Heart left ventricle (tissue), 16 donors: Measurements from ENCODE around the gene ELFN1. TPM values are rescaled to one million over a fixed set of nuclear protein-coding genes. Genes with fewer than 3 reads are reported as not detected.

ENCODE experiments used
- ATAC-seq, 4 donors: fragments of 200-7000 bp; cut with Tn5 transposase; one replicate each; pipeline ENCODE4 v1.9.1; 2020 to 2022; ENCODE audit warnings: moderate library complexity in 4 of 4, mild to moderate bottlenecking in 3 of 4, moderate number of reproducible peaks in 1 of 4
- DNase-seq, 5 donors: peaks; one replicate each; pipeline ENCODE4 v3.0.0-alpha.2; 2020
- H3K27ac ChIP-seq, 12 donors: fragments of 200-600 bp; sonication (generic) in 4 of 12; one replicate each; pipeline versions ENCODE4 v1.5.0 to v1.8.0; 2016 to 2022; ENCODE audit warnings: mild to moderate bottlenecking in 2 of 12
- H3K27me3 ChIP-seq, 9 donors: fragments of 200-600 bp; sonication (generic) in 2 of 9; one replicate each; pipeline versions ENCODE4 v1.5.1 to v1.8.0; 2016 to 2022; ENCODE audit warnings: mild to moderate bottlenecking in 3 of 9
- H3K36me3 ChIP-seq, 9 donors: fragments of 200-600 bp; sonication (generic) in 2 of 9; one replicate each; pipeline versions ENCODE4 v1.5.0 to v1.8.0; 2018 to 2022; ENCODE audit warnings: mild to moderate bottlenecking in 2 of 9
- H3K4me1 ChIP-seq, 12 donors: fragments of 200-600 bp; sonication (generic) in 4 of 12; one replicate each; pipeline versions ENCODE4 v1.5.0 to v1.8.0; 2016 to 2022; ENCODE audit warnings: mild to moderate bottlenecking in 3 of 12
- H3K4me3 ChIP-seq, 12 donors: fragments of 200-600 bp; sonication (generic) in 4 of 12; one replicate each; pipeline versions ENCODE4 v1.5.0 to v1.8.0; 2017 to 2022; ENCODE audit warnings: mild to moderate bottlenecking in 9 of 12, moderate library complexity in 4 of 12
- H3K9me3 ChIP-seq, 12 donors: fragments of 200-600 bp; sonication (generic) in 4 of 12; one replicate each; pipeline versions ENCODE4 v1.5.0 to v1.8.0; 2016 to 2022; ENCODE audit warnings: mild to moderate bottlenecking in 1 of 12
- CTCF ChIP-seq, 12 donors: fragments of 200-600 bp; sonication (generic) in 4 of 12; IDR thresholded peaks; one replicate each; pipeline versions ENCODE4 v1.5.0 to v1.8.0; 2018 to 2022; ENCODE audit warnings: antibody characterized with exemption in 12 of 12, mild to moderate bottlenecking in 5 of 12
- POLR2A ChIP-seq, 2 donors: fragments of 450-650 bp; IDR thresholded peaks; one replicate each; pipeline ENCODE4 v1.6.1; 2017; ENCODE audit warnings: antibody characterized with exemption in 2 of 2, mild to moderate bottlenecking in 2 of 2, moderate library complexity in 2 of 2
- WGBS, 4 donors: extraction: QIAGEN DNeasy Blood & Tissue Kit in 2 of 4; methylation state at CpG; one replicate each; pipeline versions ENCODE4 v1.1.5 to v1.1.7; 2013 to 2018; 5-methylcytosine and 5-hydroxymethylcytosine counted together
- intact Hi-C, 10 donors: fragments of 100-400 bp; cut with DNase I; formaldehyde crosslinking; loops; one replicate each; pipeline versions ENCODE4 v1.11.1 to v1.14.2; 2022
- polyA plus RNA-seq, 2 donors: library from polyadenylated mRNA; stranded (reverse); fragments of 200-250 nt; gene quantifications; one replicate each; pipeline ENCODE4 v1.2.3, GENCODE V29; 2013
- total RNA-seq, 9 donors: library from RNA; depleted of rRNA in 2 of 9; stranded (reverse); fragments of >200 nt in 2 of 9; fragmentation: NEBNext Ultra II Directional in 3 of 9; extraction: Animal tissue kit (Norgen Biotek cat#: 25700) in 3 of 9; gene quantifications; one replicate each; pipeline versions ENCODE4 v1.1.0 to v1.2.4, GENCODE V29; 2016 to 2023
- donor health status: ischemic (EF 13 %, LVEDD 7.1; RV severe dilation, severe dysfunction).
- donor health status: healthy with polysubstance abuse.
- donor health status: DM: no; HTN: yes; CAD: no.
- donor health status: DM: no; HTN: no; CAD: no.
- donor health status: ischemic (EF 25% LVEDD 6.9; RV normal size, moderate dysfunction).
- donor health status: ischemic (EF 25% LVEDD 5.7; RV mildly dilated, moderate dysfunction).
- donor health status: healthy.
- donor health status: DM: yes; HTN: yes; CAD: no.
- donor health status: ischemic (EF 35%, LVEDD 5.7; RV mildly dilated, moderate dysfunction).
- donor health status: nonischemic (EF 11% LVEDD 7.7; RV severe dilation, severe dysfunction).
- donor health status: DM: yes; HTN: yes; CAD: no.
- donor health status: PGD.
- donor health status: ischemic (EF 29% LVEDD 5.4; RV normal size, mild dysfunction).
- donor health status: nonischemic (EF 23%, LVEDD 6.1; RV moderate dilation, normal function).

Gene ELFN1
- total and polyA plus RNA-seq, 11 donors = 2.6 to 18.6 (median 6.6) TPM

- Histone ChIP-seq H3K9me3 (no peaks in the 10 kb centered on the region), H3K27ac (no peak overlapping the region), H3K4me3 (no peak overlapping the region), H3K36me3 (peaks cover 0 to 4% (median 0%) of the 10 kb centered on the region in 9 donors), H3K4me1 (peaks cover 3 to 30% (median 16%) of the 10 kb centered on the region in 12 donors), H3K27me3 (no peaks in the 10 kb centered on the region)
- ATAC-seq (no peak), DNase-seq (no peak)
- intact Hi-C loops = no loop called here
- no peak for TF ChIP-seq CTCF (IDR thresholded peaks at IDR 0.05)
- TF ChIP-seq POLR2A (IDR thresholded peaks at IDR 0.05) = no peak
- WGBS, 4 donors = 81 to 84% (median 83%) methylated on average over 14 of the region's 14 CpGs
Measured at GRCh38 chr7:1739593-1739992, 69.5 kb downstream of the ELFN1 start.

- Histone ChIP-seq H3K4me1 (peaks cover 3 to 30% (median 16%) of the 10 kb centered on the region in 12 donors), H3K9me3 (no peaks in the 10 kb centered on the region), H3K27ac (no peak overlapping the region), H3K4me3 (no peak overlapping the region), H3K27me3 (no peaks in the 10 kb centered on the region), H3K36me3 (peaks cover 0 to 10% (median 0%) of the 10 kb centered on the region in 9 donors)
- WGBS, 4 donors = 96 to 97% (median 96%) methylated on average over 11 to 17 of the region's 17 CpGs
- ATAC-seq (no peak), DNase-seq (no peak)
- TF ChIP-seq CTCF (IDR thresholded peaks at IDR 0.05) (no peak), POLR2A (IDR thresholded peaks at IDR 0.05) (no peak)
- intact Hi-C loops = loop anchor here in 1 of 10 donors (10.0 kb wide), 1 partner anchor 465 kb away; no protein-coding TSS in a partner anchor
Measured at GRCh38 chr7:1740214-1740613, 70.1 kb downstream of the ELFN1 start.

GRCh38 chr7:1741246-1741645 lies 71.2 kb downstream of the ELFN1 start:
- Histone ChIP-seq H3K9me3 (no peaks in the 10 kb centered on the region), H3K36me3 (peaks cover 0 to 10% (median 0%) of the 10 kb centered on the region in 9 donors), H3K27me3 (no peaks in the 10 kb centered on the region), H3K27ac (no peak overlapping the region), H3K4me3 (no peak overlapping the region), H3K4me1 (peaks cover 3 to 30% (median 16%) of the 10 kb centered on the region in 12 donors)
- 74 to 90% (median 77%) methylated on average over 7 to 8 of the region's 8 CpGs for WGBS, 4 donors
- no peak for ATAC-seq
- no peak for DNase-seq
- TF ChIP-seq CTCF (IDR thresholded peaks at IDR 0.05) (no peak), POLR2A (IDR thresholded peaks at IDR 0.05) (no peak)
- intact Hi-C loops = loop anchor here in 1 of 10 donors (10.0 kb wide), 1 partner anchor 464 kb away; no protein-coding TSS in a partner anchor

GRCh38 chr7:1741751-1742554 lies 71.9 kb downstream of the ELFN1 start:
- intact Hi-C loops = loop anchor here in 1 of 10 donors (10.0 kb wide), 1 partner anchor 463 kb away; no protein-coding TSS in a partner anchor
- 65 to 75% (median 74%) methylated on average over 31 to 33 of the region's 33 CpGs for WGBS, 4 donors

More at GRCh38 chr7:1741751-1742554, 71.9 kb downstream of the ELFN1 start:
- no peaks in the 10 kb centered on the region for H3K9me3 ChIP-seq
- peak overlapping the region in 7 of 12 donors; percentile 17 to 68 (median 47) for H3K27ac ChIP-seq
- peak in 1 of 5 donors; percentile 52 for DNase-seq
- no peaks in the 10 kb centered on the region for H3K27me3 ChIP-seq
- peaks cover 3 to 30% (median 16%) of the 10 kb centered on the region in 12 donors for H3K4me1 ChIP-seq
- TF ChIP-seq CTCF (IDR thresholded peaks at IDR 0.05) (no peak), POLR2A (IDR thresholded peaks at IDR 0.05) (no peak)
- H3K36me3 ChIP-seq = peaks cover 0 to 17% (median 0%) of the 10 kb centered on the region in 9 donors
- H3K4me3 ChIP-seq = peak overlapping the region in 7 of 12 donors; percentile 1 to 37 (median 13)
- peak; percentile 31 to 74 (median 48) for ATAC-seq
